ENCODE measurements around the gene PTCD1. TPM values are rescaled to one million over a fixed set of nuclear protein-coding genes. Genes with fewer than 3 reads are reported as not detected.
A peak's percentile ranks its signal among the peaks of the same experiment; 100 is the strongest.

The PTCD1 gene
- total and polyA plus RNA-seq, 9 of the 15 experiments (the other 6 are each of a cell fraction or from before 2014, with no cell fraction given): 0.46 to 17.1 (median 6.2) TPM

DNA sequence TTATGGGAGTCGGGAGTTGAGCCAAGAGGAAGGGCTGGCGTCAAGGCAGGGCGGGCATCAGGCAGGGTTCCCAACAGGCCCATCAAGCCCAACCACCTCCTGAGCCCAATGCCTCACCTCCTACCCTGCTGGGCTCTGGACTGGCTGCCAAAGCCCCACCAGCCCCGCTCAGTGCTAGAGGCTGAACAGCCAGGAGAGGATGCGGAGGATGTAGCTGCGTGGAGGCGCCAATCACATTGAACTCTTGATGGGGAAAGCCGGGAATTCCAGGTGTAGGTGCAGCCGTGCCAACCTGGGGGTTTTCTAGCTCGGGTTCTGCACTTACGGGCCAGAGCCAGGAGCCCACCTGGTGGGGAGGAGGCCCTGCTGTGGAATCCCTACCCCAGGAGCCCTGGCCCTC is 14.5 kb upstream of the PTCD1 start:
- Histone ChIP-seq H3K4me2 (ENCODE audit: insufficient read depth, low read length) (no peak overlapping the region), H3K36me3 (ENCODE audit: control insufficient read depth, insufficient read depth, low read length) (peaks cover 98% of the 10 kb centered on the region), H3K9me3 (replicated peaks; ENCODE audit: control insufficient read depth, insufficient read depth, low read depth, low read length) (no peaks in the 10 kb centered on the region), H3K27me3 (ENCODE audit: control insufficient read depth in 2 of 2, insufficient read depth in 2 of 2, low read length in 2 of 2) (no peaks in the 10 kb centered on the region), H3K4me1 (replicated peaks in 1 of 2; ENCODE audit: control insufficient read depth in 2 of 2, insufficient read depth in 2 of 2, low read length in 2 of 2) (peaks cover 0 to 19% of the 10 kb centered on the region in 2 experiments; a peak in 1 of 5 replicates), H3K79me2 (ENCODE audit: control insufficient read depth, insufficient read depth, low read length) (peaks cover 15% of the 10 kb centered on the region), H2AFZ (ENCODE audit: low read depth, low read length) (no peak overlapping the region), H4K20me1 (replicated peaks; ENCODE audit: control insufficient read depth, insufficient read depth, low read length) (peaks cover 21% of the 10 kb centered on the region; the same call in 1 of the 2 replicates), H3K27ac (ENCODE audit: extremely low read depth, low read depth, low read length) (no peak overlapping the region), H3K9me1 (ENCODE audit: control insufficient read depth, insufficient read depth, low read length) (no peaks in the 10 kb centered on the region), H3K4me3 (no peak overlapping the region), H3K9ac (ENCODE audit: insufficient read depth in 1 of 2, low read depth in 2 of 2, low read length in 2 of 2) (peak overlapping the region in 1 of 2 experiments; percentile 19; a peak in 1 of 4 replicates)
- TF ChIP-seq RBFOX2 (IDR thresholded peaks at IDR 0.05; ENCODE audit: low read depth, low read length) (0 out of 2 replicates have a peak, but pooled peaks have one; percentile 26), POLR2G (IDR thresholded peaks at IDR 0.05; ENCODE audit: low read depth, low read length) (peak; percentile 48; the same call in 1 of the 2 replicates), RBM22 (IDR thresholded peaks at IDR 0.05; ENCODE audit: low read depth, low read length, poor library complexity, severe bottlenecking) (peak; percentile 6)
- TF ChIP-seq, protein P1, sequence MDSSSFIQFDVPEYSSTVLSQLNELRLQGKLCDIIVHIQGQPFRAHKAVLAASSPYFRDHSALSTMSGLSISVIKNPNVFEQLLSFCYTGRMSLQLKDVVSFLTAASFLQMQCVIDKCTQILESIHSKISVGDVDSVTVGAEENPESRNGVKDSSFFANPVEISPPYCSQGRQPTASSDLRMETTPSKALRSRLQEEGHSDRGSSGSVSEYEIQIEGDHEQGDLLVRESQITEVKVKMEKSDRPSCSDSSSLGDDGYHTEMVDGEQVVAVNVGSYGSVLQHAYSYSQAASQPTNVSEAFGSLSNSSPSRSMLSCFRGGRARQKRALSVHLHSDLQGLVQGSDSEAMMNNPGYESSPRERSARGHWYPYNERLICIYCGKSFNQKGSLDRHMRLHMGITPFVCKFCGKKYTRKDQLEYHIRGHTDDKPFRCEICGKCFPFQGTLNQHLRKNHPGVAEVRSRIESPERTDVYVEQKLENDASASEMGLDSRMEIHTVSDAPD (CRISPR knock-in tag; IDR thresholded peaks at IDR 0.05): no peak
- POLR2A ChIA-PET: interaction anchor here (0.6 to 1.0 kb wide), 2 partner anchors 10 to 105 kb away, joined by 3 to 4 read pairs; partner anchors contain the start of gene ZNF655
- CTCF ChIA-PET (ENCODE audit: low intra/inter-chr PET ratio): no interaction called here
- ATAC-seq (no peak), DNase-seq (ENCODE audit: extremely low read depth in 1 of 4, low spot score in 3 of 4) (no peak), FAIRE-seq (no peak)
- WGBS (ENCODE audit: insufficient coverage, low coverage, missing lambda C conversion rate): 90% methylated on average over 11 of the region's 11 CpGs
- intact Hi-C loops (cut with micrococcal nuclease): no loop called here
- no TSS peak for BruUV-seq (replicated peaks)
- in situ Hi-C loops (cut with MboI): no loop called here
